ENCODE measurements around the gene CCDC136.

DNA sequence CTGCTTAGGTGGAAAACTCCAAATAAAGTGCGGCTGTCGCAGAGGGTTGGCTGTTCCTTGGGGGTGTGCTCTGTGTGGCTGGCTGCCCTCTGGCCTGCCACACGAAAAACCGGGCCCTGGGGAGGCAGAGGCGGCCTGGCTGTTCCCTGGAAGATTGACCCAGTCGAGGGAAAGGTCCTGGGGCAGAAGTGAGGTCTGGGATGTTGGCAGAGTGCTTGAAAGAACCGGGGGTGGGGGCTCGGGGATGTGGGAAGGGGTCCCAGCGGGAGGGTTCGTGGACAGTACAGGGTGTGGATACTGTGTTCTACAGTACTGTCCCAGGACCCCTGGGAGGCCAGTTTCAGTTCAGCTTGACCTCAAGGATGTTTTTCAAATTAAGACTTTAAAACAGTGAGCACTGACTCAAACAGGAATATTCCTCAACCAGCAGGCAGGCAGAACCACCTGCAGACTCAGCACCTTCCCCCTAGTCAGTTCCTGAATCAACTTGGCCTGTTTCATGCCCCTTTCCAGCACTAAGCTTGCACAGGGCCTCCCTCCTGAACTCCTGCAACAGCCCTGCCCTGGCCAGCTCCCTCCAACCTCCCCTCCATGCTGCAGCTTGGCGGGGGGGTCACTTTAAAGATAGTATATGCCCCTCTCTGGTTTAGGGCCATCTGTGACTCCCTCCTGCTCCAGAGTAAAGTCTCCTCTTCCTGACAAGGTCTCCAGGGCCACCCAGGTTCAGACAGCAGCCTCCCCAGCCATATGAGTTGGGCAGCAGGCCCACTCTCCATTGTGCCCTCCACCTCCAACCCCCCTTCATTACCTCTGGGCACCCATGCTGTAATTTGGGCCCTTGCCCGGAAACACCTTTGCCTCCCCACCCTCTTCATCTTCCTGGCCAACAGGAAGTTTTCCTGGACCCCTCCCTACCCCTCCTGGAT lies 67.7 kb downstream of the CCDC136 start:
- TF ChIP-seq EGR1 (IDR thresholded peaks at IDR 0.05; ENCODE audit: low read depth) (no peak), ZNF274 (IDR thresholded peaks at IDR 0.05; ENCODE audit: low read depth, low read length) (no peak), RAD21 (IDR thresholded peaks at IDR 0.05; ENCODE audit: low read depth) (no peak), POLR2A (IDR thresholded peaks at IDR 0.05; ENCODE audit: borderline replicate concordance, extremely low read depth, insufficient read depth, insufficient read length) (no peak), FOSL1 (IDR thresholded peaks at IDR 0.05; ENCODE audit: low read depth) (no peak), EZH2 (IDR thresholded peaks at IDR 0.05) (no peak), YY1 (IDR thresholded peaks at IDR 0.05; ENCODE audit: extremely low read depth, insufficient replicate concordance, low read depth, low read length) (no peak), ELF1 (IDR thresholded peaks at IDR 0.05; ENCODE audit: borderline replicate concordance, low read depth) (no peak), POLR2AphosphoS5 (IDR thresholded peaks at IDR 0.05; ENCODE audit: low read depth, low read length) (no peak)
- TF ChIP-seq, protein P1, sequence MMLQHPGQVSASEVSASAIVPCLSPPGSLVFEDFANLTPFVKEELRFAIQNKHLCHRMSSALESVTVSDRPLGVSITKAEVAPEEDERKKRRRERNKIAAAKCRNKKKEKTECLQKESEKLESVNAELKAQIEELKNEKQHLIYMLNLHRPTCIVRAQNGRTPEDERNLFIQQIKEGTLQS (IDR thresholded peaks at IDR 0.05) = no peak
- TF ChIP-seq, protein P2, sequence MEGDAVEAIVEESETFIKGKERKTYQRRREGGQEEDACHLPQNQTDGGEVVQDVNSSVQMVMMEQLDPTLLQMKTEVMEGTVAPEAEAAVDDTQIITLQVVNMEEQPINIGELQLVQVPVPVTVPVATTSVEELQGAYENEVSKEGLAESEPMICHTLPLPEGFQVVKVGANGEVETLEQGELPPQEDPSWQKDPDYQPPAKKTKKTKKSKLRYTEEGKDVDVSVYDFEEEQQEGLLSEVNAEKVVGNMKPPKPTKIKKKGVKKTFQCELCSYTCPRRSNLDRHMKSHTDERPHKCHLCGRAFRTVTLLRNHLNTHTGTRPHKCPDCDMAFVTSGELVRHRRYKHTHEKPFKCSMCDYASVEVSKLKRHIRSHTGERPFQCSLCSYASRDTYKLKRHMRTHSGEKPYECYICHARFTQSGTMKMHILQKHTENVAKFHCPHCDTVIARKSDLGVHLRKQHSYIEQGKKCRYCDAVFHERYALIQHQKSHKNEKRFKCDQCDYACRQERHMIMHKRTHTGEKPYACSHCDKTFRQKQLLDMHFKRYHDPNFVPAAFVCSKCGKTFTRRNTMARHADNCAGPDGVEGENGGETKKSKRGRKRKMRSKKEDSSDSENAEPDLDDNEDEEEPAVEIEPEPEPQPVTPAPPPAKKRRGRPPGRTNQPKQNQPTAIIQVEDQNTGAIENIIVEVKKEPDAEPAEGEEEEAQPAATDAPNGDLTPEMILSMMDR (IDR thresholded peaks at IDR 0.05 in 2 of 3, conservative IDR thresholded peaks at IDR 0.05 in 1 of 3; ENCODE audit: borderline replicate concordance in 1 of 3, insufficient read depth in 1 of 3, low read depth in 2 of 3, low read length in 2 of 3) = no peak
